MM.1S (cell line): ENCODE results near the gene NCOR2.

Experiments
- DNase-seq: peaks from one replicate; pipeline ENCODE4 v3.0.0-alpha.2; 2015
- H2AFZ ChIP-seq: fragments of 300-600 bp; sonication (generic); 2 replicates; pipeline ENCODE4 v1.6.0; 2016; ENCODE audit warnings: antibody characterized with exemption, low read length
- H3F3A ChIP-seq: fragments of 300-600 bp; sonication (generic); 2 replicates; pipeline ENCODE4 v1.6.1; 2016; ENCODE audit warnings: mild to moderate bottlenecking, antibody characterized with exemption, low read length, moderate library complexity, mixed read lengths; ENCODE audit not compliant: insufficient read depth
- H3K27ac ChIP-seq: fragments of 300-600 bp; sonication (generic); 2 replicates; pipeline ENCODE4 v1.5.1; 2016; ENCODE audit warnings: mild to moderate bottlenecking, low read length
- H3K27me3 ChIP-seq: fragments of 300-600 bp; sonication (generic); replicated peaks from 2 replicates; pipeline ENCODE4 v1.6.0; 2016; ENCODE audit warnings: low read length; ENCODE audit not compliant: insufficient read depth
- H3K36me3 ChIP-seq: fragments of 300-600 bp; sonication (generic); replicated peaks from 2 replicates; pipeline ENCODE4 v1.6.1; 2016; ENCODE audit warnings: mild to moderate bottlenecking, low read length, mixed read lengths; ENCODE audit not compliant: insufficient read depth
- H3K4me1 ChIP-seq: fragments of 300-600 bp; sonication (generic); 2 replicates; pipeline ENCODE4 v1.6.1; 2016; ENCODE audit warnings: low read length, mixed read lengths
- H3K4me2 ChIP-seq: fragments of 300-600 bp; sonication (generic); 2 replicates; pipeline ENCODE4 v1.6.0; 2016; ENCODE audit warnings: low read depth, low read length
- H3K4me3 ChIP-seq: fragments of 300-600 bp; sonication (generic); 2 replicates; pipeline ENCODE4 v1.5.1; 2016; ENCODE audit warnings: low read length, mixed read lengths
- H3K79me2 ChIP-seq: fragments of 300-600 bp; sonication (generic); 2 replicates; pipeline ENCODE4 v1.6.1; 2016; ENCODE audit warnings: mixed run types, low read length, mixed read lengths
- H3K9ac ChIP-seq: fragments of 300-600 bp; sonication (generic); 2 replicates; pipeline ENCODE4 v1.6.1; 2016; ENCODE audit warnings: low read length, mixed read lengths
- H3K9me2 ChIP-seq: fragments of 300-600 bp; sonication (generic); replicated peaks from 2 replicates; pipeline ENCODE4 v1.6.1; 2016; ENCODE audit warnings: mild to moderate bottlenecking, low read length, mixed read lengths; ENCODE audit not compliant: insufficient read depth
- H3K9me3 ChIP-seq: fragments of 300-600 bp; sonication (generic); replicated peaks from 2 replicates; pipeline ENCODE4 v1.6.1; 2016; ENCODE audit warnings: mild to moderate bottlenecking, low read length, mixed read lengths; ENCODE audit not compliant: insufficient read depth
- H4K20me1 ChIP-seq: fragments of 300-600 bp; sonication (generic); 2 replicates; pipeline ENCODE4 v1.6.1; 2016; ENCODE audit warnings: mild to moderate bottlenecking, low read length, moderate library complexity, mixed read lengths; ENCODE audit not compliant: insufficient read depth
- EZH2 ChIP-seq: fragments of 300-600 bp; sonication (generic); optimal IDR thresholded peaks from 2 replicates; pipeline ENCODE3; 2017; ENCODE audit warnings: low read depth, mild to moderate bottlenecking, antibody characterized with exemption, low read length, mixed read lengths
- EZH2phosphoT487 ChIP-seq: fragments of 300-600 bp; sonication (generic); IDR thresholded peaks from 2 replicates; pipeline ENCODE4 v1.6.1; 2018; ENCODE audit warnings: antibody characterized with exemption, low read length
- TF ChIP-seq, protein P1 (sequence below): fragments of 300-600 bp; sonication (generic); IDR thresholded peaks from 2 replicates; pipeline ENCODE4 v1.5.1; 2016; ENCODE audit warnings: antibody characterized with exemption, low read length, mixed read lengths

Gene NCOR2

DNA sequence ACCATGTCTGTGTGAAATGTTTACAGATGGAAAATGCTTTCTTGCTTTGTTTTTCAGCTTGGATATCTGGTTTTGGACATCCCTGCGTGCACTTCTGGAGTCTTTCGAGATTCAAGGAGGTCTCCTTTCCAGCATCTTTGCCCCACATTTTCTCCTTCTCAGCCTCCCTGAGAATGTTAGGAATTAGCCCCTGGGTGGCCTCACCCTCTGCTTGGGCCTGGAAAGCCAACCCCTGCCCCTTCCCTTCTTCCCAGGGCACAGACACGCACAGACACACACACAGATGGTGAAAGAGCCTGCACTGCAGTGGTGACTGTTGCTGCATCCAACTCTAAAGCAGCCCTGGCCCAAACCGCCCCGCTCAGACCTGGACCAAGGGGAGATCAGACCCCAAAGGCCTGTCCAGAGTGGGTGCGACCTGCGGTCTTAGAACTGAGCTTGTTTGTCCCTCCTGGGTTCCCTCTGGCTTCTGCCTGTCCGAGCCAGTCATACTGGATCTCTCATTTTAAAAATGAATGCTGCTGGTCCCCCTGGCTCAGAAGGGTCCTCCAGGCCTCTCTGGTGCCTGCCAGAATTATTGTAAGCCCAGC lies 8.7 kb upstream of the NCOR2 start:
- DNase-seq, result no peak
- TF ChIP-seq EZH2 (no peak), EZH2phosphoT487 (no peak)
- TF ChIP-seq, protein P1, sequence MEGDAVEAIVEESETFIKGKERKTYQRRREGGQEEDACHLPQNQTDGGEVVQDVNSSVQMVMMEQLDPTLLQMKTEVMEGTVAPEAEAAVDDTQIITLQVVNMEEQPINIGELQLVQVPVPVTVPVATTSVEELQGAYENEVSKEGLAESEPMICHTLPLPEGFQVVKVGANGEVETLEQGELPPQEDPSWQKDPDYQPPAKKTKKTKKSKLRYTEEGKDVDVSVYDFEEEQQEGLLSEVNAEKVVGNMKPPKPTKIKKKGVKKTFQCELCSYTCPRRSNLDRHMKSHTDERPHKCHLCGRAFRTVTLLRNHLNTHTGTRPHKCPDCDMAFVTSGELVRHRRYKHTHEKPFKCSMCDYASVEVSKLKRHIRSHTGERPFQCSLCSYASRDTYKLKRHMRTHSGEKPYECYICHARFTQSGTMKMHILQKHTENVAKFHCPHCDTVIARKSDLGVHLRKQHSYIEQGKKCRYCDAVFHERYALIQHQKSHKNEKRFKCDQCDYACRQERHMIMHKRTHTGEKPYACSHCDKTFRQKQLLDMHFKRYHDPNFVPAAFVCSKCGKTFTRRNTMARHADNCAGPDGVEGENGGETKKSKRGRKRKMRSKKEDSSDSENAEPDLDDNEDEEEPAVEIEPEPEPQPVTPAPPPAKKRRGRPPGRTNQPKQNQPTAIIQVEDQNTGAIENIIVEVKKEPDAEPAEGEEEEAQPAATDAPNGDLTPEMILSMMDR, result no peak
- Histone ChIP-seq H3K4me1 (no peaks in the 10 kb centered on the region), H3K27me3 (no peaks in the 10 kb centered on the region), H4K20me1 (no peaks in the 10 kb centered on the region), H3K4me2 (no peak overlapping the region), H3K79me2 (no peaks in the 10 kb centered on the region), H3K27ac (no peak overlapping the region), H2AFZ (no peak overlapping the region), H3K9me2 (no peaks in the 10 kb centered on the region), H3K9me3 (no peaks in the 10 kb centered on the region), H3K4me3 (no peak overlapping the region), H3K9ac (no peak overlapping the region), H3K36me3 (no peaks in the 10 kb centered on the region), H3F3A (no peaks in the 10 kb centered on the region)

DNA sequence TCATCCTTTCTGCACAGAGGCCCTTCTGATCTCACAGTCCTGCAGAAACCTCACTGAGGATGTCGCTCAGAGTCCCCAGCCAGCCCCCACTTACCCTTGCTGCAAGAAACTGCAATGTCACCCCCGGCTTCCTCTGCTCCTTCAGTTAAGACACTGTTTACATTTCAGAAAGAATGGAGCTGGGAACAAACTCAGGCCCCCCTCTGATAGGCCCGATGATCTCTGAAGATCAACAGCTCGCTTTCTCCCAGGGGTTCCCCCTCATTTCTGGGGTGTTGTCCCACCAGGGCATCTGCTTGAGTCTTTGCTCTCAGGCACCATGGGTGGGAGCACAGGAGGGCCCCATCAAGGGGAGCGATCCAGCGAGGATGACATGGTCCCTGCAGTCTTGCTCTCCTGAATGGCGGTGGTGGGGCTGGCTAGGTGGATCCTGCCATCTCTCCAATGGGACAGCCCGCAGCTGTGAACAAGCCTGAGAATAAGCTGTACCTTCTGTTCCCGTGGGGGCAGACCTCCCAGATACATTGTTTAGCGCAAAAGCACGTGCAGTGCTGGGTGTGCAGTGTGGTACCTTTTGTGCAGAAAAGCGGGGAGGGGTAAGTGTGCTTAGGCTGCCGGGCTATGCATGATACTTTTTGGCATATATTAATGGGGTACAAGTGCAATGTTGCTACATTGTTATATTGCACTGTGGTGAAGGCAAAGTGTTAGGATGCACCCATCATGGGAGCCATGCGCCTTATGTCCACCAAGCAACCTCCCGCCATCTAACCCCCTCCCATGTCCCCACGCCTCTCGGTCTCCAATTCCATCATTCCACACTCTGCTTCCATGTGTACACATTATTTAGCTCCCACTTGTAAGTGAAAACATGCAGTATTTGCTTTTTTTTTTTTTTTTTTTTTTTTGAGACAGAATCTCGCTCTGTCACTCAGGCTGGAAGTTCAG lies 6.7 kb upstream of the NCOR2 start:
- Histone ChIP-seq H3K79me2 (no peaks in the 10 kb centered on the region), H4K20me1 (no peaks in the 10 kb centered on the region), H3K27ac (no peak overlapping the region), H3K4me2 (no peak overlapping the region), H3F3A (no peaks in the 10 kb centered on the region), H3K4me1 (peaks cover 3% of the 10 kb centered on the region), H3K36me3 (no peaks in the 10 kb centered on the region), H3K27me3 (no peaks in the 10 kb centered on the region), H2AFZ (no peak overlapping the region), H3K9me2 (no peaks in the 10 kb centered on the region), H3K9me3 (no peaks in the 10 kb centered on the region), H3K9ac (no peak overlapping the region), H3K4me3 (no peak overlapping the region)
- DNase-seq, result no peak
- no peak for TF ChIP-seq EZH2phosphoT487
- TF ChIP-seq EZH2, result no peak
- TF ChIP-seq, protein P1, result no peak

DNA sequence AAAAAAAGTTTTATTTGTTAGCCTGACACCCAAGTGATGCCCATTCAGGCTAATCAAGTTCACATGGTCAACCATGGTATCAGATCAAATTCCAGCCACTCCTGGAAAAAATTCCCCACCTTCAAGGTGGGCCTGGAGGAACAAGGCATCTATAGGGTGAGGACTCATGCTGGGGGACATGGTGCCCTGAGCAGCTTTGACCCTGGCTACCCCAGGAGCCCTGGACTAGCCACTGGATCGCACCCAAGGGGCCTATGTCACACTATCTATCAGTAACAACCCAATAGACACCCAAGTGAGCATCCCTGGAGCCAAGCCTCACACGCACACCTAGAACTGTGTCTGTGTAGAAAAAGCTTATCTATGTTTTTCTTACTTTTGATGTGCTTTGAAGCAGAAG lies 4.1 kb upstream of the NCOR2 start:
- Histone ChIP-seq H3K27me3 (no peaks in the 10 kb centered on the region), H3K9me2 (no peaks in the 10 kb centered on the region), H3K9me3 (no peaks in the 10 kb centered on the region), H3K4me3 (no peak overlapping the region), H3K36me3 (no peaks in the 10 kb centered on the region), H3K79me2 (peaks cover 4% of the 10 kb centered on the region), H3K9ac (no peak overlapping the region), H3K4me1 (peaks cover 7% of the 10 kb centered on the region), H3K4me2 (no peak overlapping the region), H4K20me1 (no peaks in the 10 kb centered on the region), H3K27ac (no peak overlapping the region), H2AFZ (no peak overlapping the region), H3F3A (peaks cover 4% of the 10 kb centered on the region; the same call in 1 of the 2 replicates)
- TF ChIP-seq EZH2phosphoT487, result no peak
- TF ChIP-seq, protein P1, result no peak
- no peak for TF ChIP-seq EZH2
- DNase-seq, result no peak
